Measurements from ENCODE around the gene SLC6A9.
A peak's percentile ranks its signal among the peaks of the same experiment; 100 is the strongest.

The SLC6A9 gene

DNA sequence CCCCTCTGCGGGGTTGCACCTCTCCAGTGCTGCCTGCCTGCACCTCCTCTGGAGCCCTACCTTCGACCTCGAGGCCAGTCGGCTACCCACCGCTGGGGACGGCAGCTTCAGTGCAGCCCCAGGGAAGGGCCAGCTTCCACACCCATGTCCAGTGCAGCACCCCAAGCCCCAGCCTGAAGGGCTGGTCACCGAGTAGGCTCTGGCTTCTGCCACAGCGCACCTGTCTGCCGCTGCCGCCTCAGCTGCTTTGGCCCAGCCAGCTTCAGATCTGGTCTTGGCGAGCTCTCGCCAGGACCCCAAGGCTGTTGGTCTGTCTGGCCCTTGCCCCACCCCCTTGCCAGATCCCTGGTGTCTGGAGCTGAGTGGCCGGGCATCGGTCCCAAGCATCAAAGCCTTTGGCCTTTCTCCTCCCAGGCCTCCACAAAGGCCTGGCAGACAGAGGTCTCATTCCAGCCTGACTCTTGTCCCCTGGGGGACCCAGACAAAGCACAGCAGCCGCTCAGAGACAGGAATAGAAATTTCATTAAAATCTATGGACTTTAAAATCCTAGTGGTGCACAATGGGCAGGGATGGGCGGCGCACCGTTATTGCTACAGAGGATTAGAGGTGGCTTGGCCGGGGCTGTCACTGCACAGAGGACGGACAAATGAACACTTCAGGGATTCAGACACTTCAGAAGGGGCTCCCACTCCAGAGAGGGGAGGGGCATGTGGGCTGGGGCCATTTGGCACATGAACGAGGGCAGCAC lies 35.1 kb downstream of the SLC6A9 start:
- CTCF ChIA-PET = no interaction called here

DNA sequence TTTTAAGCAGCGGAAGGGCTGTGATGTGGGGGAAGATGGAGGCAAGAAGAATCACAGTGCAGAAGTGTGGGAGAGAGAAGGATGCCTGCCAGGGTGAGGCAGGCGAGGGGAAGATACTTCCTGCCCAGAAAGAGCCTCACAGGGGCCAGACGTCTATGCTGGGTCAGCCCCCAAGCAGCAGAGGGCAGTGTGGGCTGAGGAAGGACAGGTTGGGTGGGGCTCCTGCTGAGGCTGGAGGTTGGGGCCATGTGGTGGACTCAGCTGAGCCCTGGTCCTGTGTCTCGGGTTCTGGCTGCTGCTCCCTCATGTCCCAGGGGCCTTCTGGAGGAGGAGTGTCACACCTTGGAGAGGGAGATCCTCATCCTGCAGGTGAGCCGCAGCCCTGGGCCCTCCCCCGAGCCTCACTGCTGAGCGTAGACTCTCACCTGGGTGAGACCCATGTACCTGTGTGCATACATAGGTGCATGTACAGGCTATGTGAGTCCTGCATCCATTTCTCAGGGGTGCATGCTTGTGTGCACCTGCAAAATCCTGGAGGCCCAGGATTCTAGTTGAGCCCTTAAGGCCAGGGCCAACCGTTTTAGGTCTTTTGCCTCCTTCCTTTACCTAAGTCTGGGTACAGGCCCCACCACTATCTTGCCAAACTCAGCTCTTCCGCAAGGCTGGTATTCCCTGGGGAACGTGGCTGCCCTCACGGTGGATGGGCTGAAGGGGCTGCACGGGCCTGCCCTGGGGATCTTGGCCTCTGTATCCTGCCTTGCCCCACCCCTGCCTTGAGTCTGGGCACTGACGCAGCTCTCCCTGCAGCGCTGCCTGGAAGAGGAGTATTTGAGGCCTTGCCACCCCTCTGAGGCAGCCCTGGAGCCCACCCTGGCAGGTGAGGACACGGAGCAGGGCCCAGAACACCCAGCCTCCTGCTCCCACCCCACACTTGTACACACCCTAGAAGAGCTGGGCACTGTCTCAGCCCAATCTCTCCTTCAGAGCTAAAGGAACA lies 36.2 kb downstream of the SLC6A9 start:
- CTCF ChIA-PET = interaction anchor here (0.7 kb wide), 1 partner anchor 10 kb away, joined by 4 read pairs; no protein-coding TSS in a partner anchor
- DNase-seq = no peak
- Mint-ChIP-seq H3K27ac (no peak overlapping the region), H3K27me3 (peaks cover 24% of the 10 kb centered on the region), H3K4me3 (no peak overlapping the region), H3K9me3 (no peaks in the 10 kb centered on the region), H3K36me3 (no peaks in the 10 kb centered on the region), H3K4me1 (peaks cover 31% of the 10 kb centered on the region)

More for the DNA sequence above, 35.1 kb downstream of the SLC6A9 start:
- Mint-ChIP-seq H3K27ac (no peak overlapping the region), H3K9me3 (no peaks in the 10 kb centered on the region), H3K27me3 (peaks cover 18% of the 10 kb centered on the region), H3K4me1 (peaks cover 28% of the 10 kb centered on the region), H3K4me3 (no peak overlapping the region), H3K36me3 (no peaks in the 10 kb centered on the region)
- DNase-seq = no peak

DNA sequence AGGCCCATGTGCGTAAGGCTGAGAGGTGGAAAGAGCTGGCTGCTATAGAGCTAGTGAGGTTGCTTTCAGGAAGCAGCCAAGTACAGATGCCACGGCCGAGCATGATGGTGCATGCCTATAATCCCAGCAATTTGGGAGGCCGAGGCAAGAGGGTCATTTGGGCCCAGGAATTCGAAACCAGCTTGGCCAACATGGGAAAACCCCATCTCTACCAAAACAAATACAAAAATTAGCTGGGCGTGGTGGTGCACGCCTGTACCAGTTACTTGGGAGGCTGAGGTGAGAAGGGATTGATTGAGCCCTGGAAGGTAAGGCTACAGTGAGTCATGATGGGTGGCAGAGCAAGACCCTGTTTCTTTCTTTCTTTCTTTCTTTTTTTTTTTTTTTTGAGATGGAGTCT lies 37.2 kb downstream of the SLC6A9 start:
- CTCF ChIA-PET = interaction anchor here (0.7 kb wide), 2 partner anchors 11 to 23 kb away, joined by 4 read pairs; no protein-coding TSS in a partner anchor
- H3K4me1 Mint-ChIP-seq = peaks cover 27% of the 10 kb centered on the region
- no peak overlapping the region for H3K4me3 Mint-ChIP-seq
- H3K27ac Mint-ChIP-seq = no peak overlapping the region
- no peak for DNase-seq
- no peaks in the 10 kb centered on the region for H3K36me3 Mint-ChIP-seq
- no peaks in the 10 kb centered on the region for H3K9me3 Mint-ChIP-seq
- peaks cover 24% of the 10 kb centered on the region for H3K27me3 Mint-ChIP-seq

DNA sequence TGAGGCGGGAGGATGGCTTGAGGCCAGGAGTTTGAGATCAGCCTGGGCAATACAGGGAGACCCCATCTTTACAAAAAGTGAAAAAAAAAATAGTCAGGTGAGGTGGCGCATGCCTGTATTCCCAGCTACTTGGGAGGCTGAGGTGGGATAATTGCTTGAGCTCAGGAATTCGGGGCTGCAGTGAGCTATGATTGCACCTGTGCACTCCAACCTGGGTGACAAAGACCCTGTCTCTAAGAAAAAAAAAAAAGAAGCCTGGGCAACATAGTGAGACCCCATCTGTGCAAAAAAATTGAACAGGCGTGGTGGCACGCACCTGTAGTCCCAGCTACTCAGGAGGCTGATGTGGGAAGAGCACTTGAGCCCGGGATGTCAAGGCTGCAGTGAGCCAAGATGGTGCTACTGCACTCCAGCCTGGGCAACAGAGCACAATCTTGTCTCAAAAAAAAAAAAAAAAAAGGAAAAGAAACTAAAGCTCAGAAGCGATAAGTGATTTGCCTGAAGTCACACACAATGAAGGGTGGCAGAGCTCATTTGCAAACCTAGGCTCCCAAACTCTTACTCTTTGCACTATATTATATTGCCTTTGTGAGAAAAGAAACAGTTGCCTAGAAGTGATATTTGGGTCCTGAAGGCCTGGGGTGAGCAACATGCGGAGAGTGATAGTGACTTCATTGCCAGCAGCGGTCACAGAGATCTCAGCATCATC lies 37.9 kb downstream of the SLC6A9 start:
- no peak for DNase-seq
- Mint-ChIP-seq H3K4me1 (peaks cover 23% of the 10 kb centered on the region), H3K27me3 (peaks cover 24% of the 10 kb centered on the region), H3K36me3 (no peaks in the 10 kb centered on the region), H3K27ac (no peak overlapping the region), H3K4me3 (no peak overlapping the region), H3K9me3 (no peaks in the 10 kb centered on the region)
- CTCF ChIA-PET = interaction anchor here (0.7 to 2.0 kb wide), 3 partner anchors 12 to 43 kb away, joined by 4 to 14 read pairs (median 5); no protein-coding TSS in a partner anchor

DNA sequence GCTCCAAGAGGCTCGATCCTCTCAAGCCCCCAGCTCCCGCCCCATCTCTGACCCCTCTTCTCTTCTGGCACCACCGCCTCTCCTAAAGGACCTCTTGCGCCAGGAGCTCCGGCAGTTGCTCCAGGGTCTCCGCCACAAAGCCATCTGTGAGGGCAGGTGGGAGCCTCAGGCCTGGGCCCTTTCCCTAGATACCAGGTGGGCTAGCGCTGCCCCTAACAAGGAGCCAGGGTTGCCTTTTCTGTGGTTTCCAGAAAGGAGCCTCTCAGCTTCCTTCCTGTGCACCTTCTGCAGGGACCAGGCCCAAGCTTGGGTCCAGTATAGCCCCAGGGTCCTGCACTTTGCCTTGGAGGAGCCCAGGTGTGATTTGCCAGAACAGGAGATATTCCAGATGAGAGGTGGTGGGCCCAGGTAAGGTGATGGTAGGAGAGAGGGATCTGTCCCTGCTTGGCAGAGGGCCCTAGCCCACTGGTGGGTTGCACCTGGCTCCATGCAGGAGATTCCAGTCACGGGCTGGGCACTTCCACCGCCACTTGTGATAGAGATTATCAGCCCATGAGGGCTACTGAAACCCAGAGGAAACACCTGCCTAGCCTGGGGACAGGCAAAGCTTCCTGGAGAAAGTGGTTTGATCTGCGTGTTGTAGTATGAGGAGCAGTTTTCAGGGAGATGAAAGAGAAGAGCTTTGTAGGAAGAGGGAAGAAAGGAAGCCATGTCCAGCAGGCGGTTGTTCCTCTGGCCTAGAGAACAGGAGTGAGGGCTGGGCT lies 38.8 kb downstream of the SLC6A9 start:
- no peak for DNase-seq
- Mint-ChIP-seq H3K36me3 (no peaks in the 10 kb centered on the region), H3K27ac (no peak overlapping the region), H3K9me3 (no peaks in the 10 kb centered on the region), H3K4me3 (peak overlapping the region; percentile 90), H3K4me1 (peaks cover 23% of the 10 kb centered on the region), H3K27me3 (peaks cover 24% of the 10 kb centered on the region)
- CTCF ChIA-PET = interaction anchor here (0.5 to 2.0 kb wide), 4 partner anchors 9 to 164 kb away, joined by 3 to 14 read pairs (median 4); no protein-coding TSS in a partner anchor

DNA sequence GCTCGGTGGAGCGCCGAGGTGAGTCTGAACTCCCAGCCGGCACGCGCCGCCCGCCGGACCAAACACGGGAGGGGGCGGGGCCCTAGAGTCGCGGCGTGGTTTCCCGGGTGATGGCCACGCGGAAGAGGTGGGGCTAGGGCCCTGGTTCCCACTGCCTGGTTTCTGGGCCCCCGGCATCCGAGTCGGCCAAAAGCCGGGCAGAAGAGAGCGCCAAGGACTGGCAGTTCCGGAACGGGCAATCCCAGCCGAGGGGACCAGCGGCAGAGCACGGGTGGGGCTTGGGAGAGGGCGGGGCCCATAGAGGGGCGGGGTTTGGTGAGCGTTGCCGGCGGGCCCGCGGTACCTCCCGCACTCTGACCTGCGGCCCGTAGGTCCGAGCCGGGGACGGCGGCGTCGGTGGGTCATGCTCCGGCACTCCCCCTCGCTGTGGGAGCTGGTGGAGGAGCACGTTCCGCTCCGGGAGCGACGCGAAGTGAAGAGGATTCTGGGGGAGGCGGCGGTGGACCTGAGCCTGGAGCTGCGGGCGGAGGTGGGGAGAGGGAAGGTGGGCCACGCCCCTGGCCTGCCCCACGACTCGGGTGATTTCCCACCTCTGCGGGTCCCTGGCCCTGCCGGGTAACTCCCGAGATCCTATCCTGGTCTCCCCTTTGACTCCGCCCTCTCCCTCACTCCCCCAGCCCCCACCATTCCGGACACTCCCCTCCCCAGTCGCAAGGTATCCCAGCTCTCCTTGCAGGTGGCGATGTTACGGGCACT lies 39.6 kb downstream of the SLC6A9 start, which contains the start of gene CCDC24:
Gene CCDC24, plus strand, starts transcription at position 124 of the 756 bp plus-strand sequence. Its CDS starts 280 bp downstream, at position 404.
- Mint-ChIP-seq H3K27ac (no peak within 1 kb of the TSS), H3K9me3 (no peaks in the 10 kb centered on the region), H3K4me1 (peaks cover 23% of the 10 kb centered on the region), H3K4me3 (peak within 1 kb of the TSS; percentile 90), H3K36me3 (no peaks in the 10 kb centered on the region), H3K27me3 (peaks cover 24% of the 10 kb centered on the region)
- CTCF ChIA-PET = interaction anchor here (1.0 to 2.0 kb wide), 3 partner anchors 10 to 45 kb away, joined by 3 to 14 read pairs (median 5); no protein-coding TSS in a partner anchor
- DNase-seq = peak; percentile 87

DNA sequence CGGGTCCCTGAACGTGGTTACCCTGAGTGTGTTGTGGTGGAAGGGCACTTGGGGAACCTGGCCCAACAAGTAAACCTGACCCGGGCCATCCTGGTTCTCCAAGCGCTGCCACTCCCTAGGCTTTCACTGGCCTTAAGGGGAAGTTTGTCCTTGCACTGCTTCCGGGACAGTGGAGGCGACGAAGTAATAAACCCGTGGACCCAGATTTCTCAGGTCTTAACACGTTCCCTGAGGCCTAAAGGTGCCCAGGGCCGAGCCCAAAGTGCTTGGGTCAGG lies 40.1 kb downstream of the SLC6A9 start:
- CTCF ChIA-PET = no interaction called here
- Mint-ChIP-seq H3K9me3 (no peaks in the 10 kb centered on the region), H3K27me3 (peaks cover 24% of the 10 kb centered on the region), H3K36me3 (no peaks in the 10 kb centered on the region), H3K4me3 (peak overlapping the region; percentile 90), H3K4me1 (peaks cover 23% of the 10 kb centered on the region), H3K27ac (no peak overlapping the region)
- DNase-seq = no peak

DNA sequence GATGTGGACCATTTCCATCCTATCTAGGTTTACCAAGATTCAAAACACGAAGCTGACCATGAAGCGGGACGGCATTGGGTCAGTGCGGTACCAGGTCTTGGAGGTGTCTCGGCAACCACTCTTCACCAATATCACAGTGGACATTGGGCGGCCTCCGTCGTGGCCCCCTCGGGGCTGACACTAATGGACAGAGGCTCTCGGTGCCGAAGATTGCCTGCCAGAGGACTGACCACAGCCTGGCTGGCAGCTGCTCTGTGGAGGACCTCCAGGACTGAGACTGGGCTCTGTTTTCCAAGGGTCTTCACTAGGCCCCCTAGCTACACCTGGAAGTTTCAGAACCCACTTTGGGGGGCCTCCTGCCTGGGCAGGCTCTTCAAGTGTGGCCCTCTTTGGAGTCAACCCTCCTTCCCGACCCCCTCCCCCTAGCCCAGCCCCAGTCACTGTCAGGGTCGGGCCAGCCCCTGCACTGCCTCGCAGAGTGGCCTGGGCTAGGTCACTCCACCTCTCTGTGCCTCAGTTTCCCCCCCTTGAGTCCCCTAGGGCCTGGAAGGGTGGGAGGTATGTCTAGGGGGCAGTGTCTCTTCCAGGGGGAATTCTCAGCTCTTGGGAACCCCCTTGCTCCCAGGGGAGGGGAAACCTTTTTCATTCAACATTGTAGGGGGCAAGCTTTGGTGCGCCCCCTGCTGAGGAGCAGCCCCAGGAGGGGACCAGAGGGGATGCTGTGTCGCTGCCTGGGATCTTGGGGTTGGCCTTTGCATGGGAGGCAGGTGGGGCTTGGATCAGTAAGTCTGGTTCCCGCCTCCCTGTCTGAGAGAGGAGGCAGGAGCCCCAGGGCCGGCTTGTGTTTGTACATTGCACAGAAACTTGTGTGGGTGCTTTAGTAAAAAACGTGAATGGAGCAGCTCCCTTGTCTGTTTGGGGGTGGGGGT lies 40.7 kb downstream of the SLC6A9 start:
- H3K4me3 Mint-ChIP-seq = peak overlapping the region; percentile 90
- H3K4me1 Mint-ChIP-seq = peaks cover 23% of the 10 kb centered on the region
- peaks cover 24% of the 10 kb centered on the region for H3K27me3 Mint-ChIP-seq
- DNase-seq = no peak
- no peak overlapping the region for H3K27ac Mint-ChIP-seq
- H3K9me3 Mint-ChIP-seq = no peaks in the 10 kb centered on the region
- H3K36me3 Mint-ChIP-seq = no peaks in the 10 kb centered on the region
- CTCF ChIA-PET = interaction anchor here (1.0 to 1.8 kb wide), 2 partner anchors 15 kb away, joined by 3 to 5 read pairs; no protein-coding TSS in a partner anchor

DNA sequence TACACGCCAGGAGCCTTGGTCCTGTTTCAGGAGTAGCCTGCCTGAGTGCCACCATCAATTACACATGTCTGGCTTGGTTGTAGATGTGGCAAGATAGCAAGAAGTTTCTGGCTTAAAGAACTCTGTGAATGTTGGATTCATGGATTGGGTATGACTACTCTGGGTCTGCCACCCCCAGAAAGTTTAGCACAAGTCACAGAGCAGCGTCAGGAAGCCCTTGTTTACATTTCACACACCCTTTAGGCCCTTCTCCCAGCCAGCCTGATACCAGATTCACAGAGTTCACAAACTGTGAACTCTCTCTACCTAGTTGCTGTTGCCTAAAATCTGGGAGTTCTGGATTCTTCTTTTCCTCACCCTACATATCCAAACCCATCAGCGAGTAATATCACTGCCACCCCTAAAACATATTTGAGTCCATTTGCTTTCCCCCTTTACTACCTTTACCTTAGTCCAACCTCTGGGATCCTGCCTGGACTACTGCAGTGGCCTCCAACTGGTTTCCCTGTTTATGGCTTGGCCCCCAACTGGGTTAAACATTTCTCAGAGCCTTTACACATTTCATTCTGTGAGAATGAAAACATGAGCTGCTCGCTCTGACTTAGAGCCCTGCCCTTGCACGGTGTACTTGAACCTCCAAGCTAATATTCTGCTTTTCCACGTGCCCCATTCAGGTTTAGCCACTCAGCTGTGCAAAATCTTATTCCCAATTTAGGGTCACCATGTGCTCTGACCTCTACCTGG lies 43.9 kb downstream of the SLC6A9 start:
- Mint-ChIP-seq H3K4me1 (peaks cover 15% of the 10 kb centered on the region), H3K27ac (no peak overlapping the region)
- CTCF ChIA-PET = interaction anchor here (0.7 to 1.4 kb wide), 4 partner anchors 11 to 224 kb away, joined by 3 to 4 read pairs (median 3); no protein-coding TSS in a partner anchor

DNA sequence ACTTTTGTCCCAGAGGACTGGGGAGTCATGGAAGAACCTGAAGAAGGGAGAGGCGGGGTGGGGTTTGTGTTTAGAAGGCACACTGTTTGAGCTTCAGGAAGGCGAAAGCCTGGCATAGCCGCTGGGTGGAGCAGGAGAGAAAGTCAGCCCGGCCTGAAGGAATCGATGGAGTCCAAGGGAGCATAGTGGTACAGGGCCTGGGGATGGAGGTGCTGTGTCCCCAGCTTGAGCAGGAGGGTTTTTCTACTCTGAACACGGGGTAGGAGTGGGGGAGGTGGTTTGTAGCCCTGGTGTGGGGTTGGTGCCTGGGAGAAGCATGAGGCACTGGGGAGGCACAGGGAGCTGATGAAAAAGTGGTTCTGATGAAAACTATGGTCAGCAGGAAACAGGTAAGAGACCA lies 44.5 kb downstream of the SLC6A9 start:
- Mint-ChIP-seq H3K4me1 (peaks cover 9% of the 10 kb centered on the region), H3K4me3 (no peak overlapping the region), H3K27me3 (peaks cover 11% of the 10 kb centered on the region), H3K36me3 (no peaks in the 10 kb centered on the region), H3K27ac (peak overlapping the region; percentile 38), H3K9me3 (no peaks in the 10 kb centered on the region)
- DNase-seq = no peak
- CTCF ChIA-PET = interaction anchor here (0.7 to 1.4 kb wide), 4 partner anchors 12 to 224 kb away, joined by 3 to 4 read pairs (median 3); no protein-coding TSS in a partner anchor

More for the DNA sequence above, 43.9 kb downstream of the SLC6A9 start:
- H3K4me3 Mint-ChIP-seq = no peak overlapping the region
- H3K27me3 Mint-ChIP-seq = peaks cover 17% of the 10 kb centered on the region
- H3K36me3 Mint-ChIP-seq = no peaks in the 10 kb centered on the region
- H3K9me3 Mint-ChIP-seq = no peaks in the 10 kb centered on the region
- no peak for DNase-seq

DNA sequence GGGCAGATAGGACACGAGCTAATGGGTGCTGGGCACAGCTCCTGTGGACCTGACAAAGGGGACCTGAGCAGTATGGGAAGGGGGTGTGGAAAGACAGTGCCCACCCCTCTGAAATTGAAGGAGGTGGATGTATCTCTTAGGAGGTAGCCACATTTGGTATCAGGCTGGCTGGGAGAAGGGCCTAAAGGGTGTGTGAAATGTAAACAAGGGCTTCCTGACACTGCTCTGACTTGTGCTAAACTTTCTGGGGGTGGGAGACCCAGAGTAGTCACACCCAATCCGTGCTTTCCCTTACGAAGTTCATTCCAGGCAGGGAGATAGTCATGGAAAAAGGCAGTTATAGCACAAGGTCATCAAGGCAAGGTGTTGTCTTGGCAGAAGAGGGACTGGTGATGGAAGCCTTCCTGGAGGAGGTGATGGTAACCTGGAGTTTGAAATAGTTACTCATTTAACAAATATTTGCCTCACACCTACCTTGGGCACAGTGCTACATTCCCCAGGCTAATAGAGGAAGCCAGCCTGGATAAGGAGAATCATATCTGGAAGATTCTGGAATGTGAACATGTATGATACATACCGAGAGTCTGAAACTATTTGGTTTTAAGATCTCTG lies 45.2 kb downstream of the SLC6A9 start:
- H3K36me3 Mint-ChIP-seq = no peaks in the 10 kb centered on the region
- DNase-seq = no peak
- H3K9me3 Mint-ChIP-seq = no peaks in the 10 kb centered on the region
- no peak overlapping the region for H3K4me3 Mint-ChIP-seq
- peaks cover 5% of the 10 kb centered on the region for H3K27me3 Mint-ChIP-seq
- no peak overlapping the region for H3K27ac Mint-ChIP-seq
- H3K4me1 Mint-ChIP-seq = peaks cover 3% of the 10 kb centered on the region
- CTCF ChIA-PET = interaction anchor here (1.3 kb wide), 1 partner anchor 13 kb away, joined by 3 read pairs; no protein-coding TSS in a partner anchor
